ENCODE results near the gene GRIA1.
"Not testable (repeated sequence)": the region's sequence is repeated elsewhere in the genome, so short reads cannot be mapped to it uniquely, and the experiment has no call there.

Gene GRIA1

DNA sequence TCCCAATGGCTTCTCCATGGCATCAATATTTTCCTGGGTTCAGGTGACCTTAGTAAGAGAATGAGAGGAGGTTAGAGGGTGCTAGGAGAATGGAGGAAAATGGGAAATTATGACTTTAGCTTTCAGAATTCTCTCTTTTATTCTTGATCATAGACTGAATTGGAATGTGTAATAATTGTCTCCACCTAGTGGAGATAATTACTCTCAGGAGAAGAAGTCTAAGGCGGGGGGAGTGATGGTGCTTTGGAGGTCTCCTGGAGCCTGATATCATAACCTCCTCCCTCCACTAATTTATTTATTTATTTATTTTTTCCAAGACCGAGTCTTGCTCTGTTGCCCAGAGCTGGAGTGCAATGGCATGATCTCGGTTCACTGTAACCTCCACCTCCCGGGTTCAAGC, 221.3 kb downstream of the GRIA1 start:
- in situ Hi-C loops (cut with MboI; ENCODE audit: low sequenced_read_pairs), result no loop called here

DNA sequence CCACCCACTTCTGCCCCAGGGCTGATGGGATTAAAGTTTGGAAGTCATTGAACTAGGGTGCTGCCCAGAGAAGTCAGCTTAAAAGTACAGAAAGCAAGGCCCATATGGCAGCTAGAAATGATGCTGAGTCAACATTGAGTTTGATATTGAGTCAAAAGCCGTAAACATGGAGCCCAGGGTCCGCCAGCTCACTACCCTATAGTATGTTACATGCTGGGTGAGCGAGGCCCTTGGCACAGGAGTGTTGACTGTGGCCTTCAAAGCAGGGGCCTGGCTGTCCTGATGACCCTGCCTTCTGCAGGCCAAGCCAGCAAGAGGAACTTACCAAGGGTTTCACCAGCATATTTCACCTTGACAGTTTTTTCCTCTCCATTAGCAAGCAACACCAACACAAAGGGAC, 222.5 kb downstream of the GRIA1 start:
- in situ Hi-C loops (cut with MboI; ENCODE audit: low sequenced_read_pairs), result no loop called here

DNA sequence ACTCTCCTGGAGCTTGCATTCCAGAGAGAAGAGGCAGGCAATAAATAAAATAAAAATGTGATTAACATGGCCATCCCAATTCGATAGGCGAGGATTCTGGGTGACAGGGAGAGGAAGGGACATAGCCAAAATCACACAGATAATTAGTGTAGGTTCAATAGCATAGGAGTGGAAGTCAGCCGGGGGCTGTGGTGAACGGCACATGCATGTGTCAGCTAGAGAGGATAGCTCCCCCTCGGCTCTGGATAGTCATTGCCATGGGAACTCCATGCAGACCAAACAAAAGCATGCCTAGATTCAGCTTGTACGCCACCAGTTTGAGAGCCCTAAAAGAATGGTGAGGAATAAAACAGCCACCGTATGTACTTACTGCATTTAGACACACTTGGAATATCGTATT, 223.5 kb downstream of the GRIA1 start:
- in situ Hi-C loops (cut with MboI; ENCODE audit: low sequenced_read_pairs), result no loop called here

DNA sequence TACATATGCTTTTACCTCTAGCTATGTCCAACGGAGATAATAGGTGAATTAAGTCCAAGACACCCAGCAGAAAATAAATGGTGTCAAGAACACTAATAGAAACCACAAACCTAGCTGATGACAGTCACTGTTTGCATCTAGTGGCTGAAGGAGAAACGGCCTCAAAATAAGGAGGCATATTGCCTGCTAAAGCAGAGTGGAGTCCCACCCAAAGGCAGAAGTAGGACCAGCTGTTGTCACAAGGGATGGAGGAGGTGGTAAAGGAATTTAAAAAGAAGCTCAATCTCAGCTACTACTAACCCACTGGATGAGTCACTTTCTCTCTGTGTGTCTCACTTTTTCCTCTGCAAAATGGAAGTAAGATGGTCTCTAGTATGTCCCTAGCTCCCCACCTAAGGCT, 224.3 kb downstream of the GRIA1 start:
- in situ Hi-C loops (cut with MboI; ENCODE audit: low sequenced_read_pairs), result no loop called here

DNA sequence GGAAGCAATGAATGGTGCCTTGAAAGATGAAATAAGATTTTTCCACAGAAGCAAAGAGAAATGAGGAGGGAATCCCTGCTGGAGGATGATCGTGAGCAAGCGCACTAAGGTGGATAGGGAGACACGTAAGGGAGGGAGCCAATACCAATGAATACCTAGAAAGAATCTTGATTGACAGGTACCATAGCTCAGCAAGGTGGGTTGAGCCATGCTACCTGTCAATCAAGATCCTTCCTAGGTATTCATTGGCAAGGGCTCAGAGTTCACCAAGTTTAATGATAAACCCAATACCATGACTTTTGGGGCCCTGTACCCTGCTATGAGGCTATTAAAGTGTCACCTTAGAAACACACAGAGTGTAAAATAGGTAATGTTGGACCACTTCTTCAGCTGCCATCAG, 226.8 kb downstream of the GRIA1 start:
- in situ Hi-C loops (cut with MboI; ENCODE audit: low sequenced_read_pairs), result no loop called here

DNA sequence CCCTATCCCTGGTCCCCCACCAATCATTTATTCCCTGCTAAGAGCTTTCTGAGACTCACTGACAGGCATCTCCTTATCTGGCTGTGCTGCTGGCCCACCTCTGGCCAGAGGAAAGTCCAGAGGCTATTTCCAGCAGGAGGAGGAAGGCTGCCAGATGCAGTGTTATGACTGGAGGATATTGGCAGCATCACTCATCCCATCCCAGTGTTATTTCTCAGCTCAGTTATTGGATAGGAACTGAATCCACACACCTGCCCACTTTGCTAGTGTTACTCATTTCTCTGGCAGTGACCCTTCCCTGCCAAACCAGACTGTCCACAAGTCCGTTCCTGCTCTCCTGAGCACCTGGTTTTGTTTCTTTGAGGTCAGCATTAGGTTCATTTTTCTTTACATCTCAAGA, 228.2 kb downstream of the GRIA1 start:
- in situ Hi-C loops (cut with MboI; ENCODE audit: low sequenced_read_pairs), result no loop called here

DNA sequence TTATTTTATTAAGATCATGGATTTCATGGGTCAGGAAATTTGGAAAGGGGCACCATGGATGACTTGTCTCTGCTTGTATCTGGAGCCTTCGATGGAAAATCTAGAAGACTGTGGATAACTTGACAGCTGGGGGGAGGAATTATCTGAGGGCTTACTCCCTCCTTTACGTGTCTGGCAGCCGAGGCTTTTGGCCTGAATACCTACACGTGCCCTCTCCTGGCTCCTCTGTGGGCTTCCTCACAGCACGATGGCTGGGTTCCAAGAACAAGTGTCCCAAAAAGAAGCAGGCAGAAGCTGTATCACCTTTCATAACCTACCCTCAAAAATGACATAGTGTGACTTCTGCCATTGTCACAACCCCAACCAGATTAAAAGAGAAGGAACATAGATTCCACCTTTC, 228.9 kb downstream of the GRIA1 start:
- in situ Hi-C loops (cut with MboI; ENCODE audit: low sequenced_read_pairs), result no loop called here

DNA sequence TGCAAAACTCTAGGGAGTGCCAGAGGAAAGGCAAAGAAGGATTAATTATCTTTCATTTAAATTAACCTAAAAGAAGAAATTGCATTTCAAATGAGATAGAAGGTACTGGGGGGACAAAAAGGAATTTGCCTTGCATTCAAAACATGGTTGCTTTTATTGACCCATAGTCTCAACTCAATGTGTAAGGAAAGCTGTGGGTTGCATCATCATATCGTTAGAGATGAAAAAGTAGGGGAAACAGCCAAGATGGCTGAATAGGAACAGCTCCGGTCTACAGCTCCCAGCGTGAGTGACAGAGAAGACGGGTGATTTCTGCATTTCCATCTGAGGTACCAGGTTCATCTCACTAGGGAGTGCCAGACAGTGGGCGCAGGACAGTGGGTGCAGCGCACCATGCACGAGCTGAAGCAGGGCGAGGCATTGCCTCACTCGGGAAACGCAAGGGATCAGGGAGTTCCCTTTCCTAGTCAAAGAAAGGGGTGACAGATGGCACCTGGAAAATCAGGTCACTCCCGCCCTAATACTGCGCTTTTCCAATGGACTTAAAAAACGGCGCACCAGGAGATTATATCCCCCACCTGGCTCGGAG, 232.6 kb downstream of the GRIA1 start:
- in situ Hi-C loops (cut with MboI; ENCODE audit: low sequenced_read_pairs), result not testable (repeated sequence)

DNA sequence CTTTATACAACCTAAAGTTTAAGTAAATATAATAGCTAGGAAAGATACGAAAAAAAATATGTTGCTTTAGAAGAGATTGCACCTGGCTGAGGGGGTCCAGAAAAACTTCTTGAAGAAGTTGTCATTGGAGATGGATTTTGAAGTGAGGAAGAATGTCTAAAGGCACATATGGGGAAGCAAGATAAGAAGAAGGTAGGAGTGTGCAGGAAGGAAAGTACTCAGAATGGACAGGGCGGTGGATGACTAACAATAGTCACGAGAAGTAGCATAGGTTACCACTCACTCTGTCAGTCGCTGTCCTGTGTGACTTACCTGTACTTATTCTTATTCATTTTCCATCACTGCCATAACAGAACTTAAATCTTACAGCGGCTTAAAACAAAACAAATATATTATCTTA, 251.6 kb downstream of the GRIA1 start:
- in situ Hi-C loops (cut with MboI; ENCODE audit: low sequenced_read_pairs), result no loop called here

DNA sequence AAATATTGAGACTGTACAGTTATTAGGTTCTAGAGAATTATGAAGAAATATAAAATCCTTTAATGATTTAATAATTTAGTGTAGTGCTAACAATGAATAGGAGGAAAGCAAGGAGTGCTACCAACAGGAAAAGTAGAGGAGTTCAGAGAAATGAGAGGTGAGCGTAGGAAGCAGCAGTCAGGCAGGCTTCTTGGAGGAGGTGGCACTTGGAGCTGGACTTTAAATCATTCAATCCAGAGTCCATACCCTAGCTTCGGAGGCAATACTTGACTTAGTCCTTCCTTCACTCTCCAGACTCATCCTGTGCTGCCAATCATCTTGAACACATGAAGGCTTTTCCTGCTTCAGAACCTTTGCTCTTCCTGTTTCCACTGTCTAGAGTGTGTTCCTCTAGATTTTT, 254.3 kb downstream of the GRIA1 start:
- in situ Hi-C loops (cut with MboI; ENCODE audit: low sequenced_read_pairs), result no loop called here

DNA sequence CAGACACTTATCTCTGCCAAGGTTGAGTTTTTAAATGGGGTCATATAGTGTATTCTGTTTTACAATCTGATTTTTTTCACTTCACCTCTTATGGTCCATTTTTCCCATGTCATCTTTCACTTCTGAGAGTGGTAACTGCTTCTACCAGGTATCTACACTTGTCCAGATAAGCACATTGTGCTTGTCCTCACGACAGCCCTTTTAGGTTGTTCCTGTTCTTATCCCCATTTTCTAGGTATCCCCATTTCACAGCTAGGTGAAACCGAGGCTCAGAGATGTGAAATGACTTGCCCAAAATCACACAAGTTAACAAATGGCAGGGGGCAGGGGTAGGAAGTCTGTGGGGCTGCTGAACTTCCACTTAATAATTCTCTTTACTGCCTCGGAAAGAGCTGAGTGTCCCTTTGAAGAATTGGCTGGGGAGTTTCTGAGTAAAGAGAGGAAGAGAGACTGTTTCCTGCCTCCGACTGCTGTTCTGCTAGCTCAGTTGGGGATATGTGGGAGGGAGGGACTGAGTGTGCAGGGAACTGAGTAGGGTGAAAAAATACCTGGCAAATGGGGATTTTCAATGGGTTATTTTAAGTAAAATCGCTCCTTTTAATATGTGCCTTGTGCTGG, 255.4 kb downstream of the GRIA1 start:
- in situ Hi-C loops (cut with MboI; ENCODE audit: low sequenced_read_pairs), result no loop called here

DNA sequence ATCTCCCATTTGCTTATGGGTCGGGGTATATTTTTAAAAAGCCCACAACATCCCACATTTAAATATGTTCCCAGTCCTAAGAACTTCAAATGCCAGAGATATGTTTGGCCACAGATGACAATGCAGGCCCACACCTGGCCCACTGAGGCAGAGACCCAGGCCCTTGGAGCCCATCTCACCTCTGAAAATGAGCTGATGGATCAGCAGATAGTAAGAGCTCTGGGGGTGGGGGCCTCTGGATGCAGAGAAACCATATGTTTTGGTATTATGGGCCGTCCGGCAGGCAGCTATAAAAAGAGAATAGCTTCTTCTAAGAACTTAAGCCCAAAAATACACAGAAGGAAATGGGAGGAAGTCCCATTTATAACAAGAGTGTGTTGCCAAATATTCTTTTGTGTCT, 256.0 kb downstream of the GRIA1 start:
- in situ Hi-C loops (cut with MboI; ENCODE audit: low sequenced_read_pairs), result no loop called here

DNA sequence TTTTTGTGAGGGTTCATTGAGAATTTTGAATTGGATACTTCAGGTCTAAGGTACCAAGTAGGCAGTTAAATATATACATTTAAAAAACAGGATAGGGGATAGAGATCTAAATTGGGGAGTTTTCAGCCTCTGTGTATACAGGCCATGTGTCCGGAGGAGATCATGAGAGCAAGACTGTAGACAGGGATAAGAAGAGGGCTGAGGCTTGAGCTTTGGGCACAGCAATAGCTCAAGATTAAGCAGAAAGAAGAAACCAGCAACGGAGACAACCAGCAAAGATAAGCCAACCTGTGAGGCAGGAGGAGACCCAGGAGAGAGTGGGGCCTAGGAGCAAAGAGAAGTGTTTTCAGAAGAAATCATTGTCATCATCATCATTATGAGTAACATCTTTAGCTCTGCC, 258.4 kb downstream of the GRIA1 start:
- in situ Hi-C loops (cut with MboI; ENCODE audit: low sequenced_read_pairs), result no loop called here

DNA sequence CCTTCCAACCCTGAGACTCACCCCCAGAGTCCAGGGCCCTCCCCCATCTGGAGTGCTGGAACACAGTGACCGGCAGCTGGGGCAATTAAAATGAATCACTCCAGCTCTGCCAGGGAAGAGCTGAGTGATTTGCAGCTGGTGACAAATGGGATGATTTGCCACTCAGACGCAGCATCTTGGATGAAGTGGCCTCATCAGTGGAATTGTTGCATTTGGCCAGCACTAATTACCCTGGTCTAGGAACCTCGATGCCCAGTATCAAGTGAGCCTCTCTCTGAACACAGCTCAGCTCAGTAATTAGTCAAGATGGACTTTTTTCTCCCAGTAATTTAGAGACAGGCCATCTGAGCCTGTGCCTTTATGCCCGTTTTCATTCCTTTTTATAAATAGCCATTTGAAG, 259.5 kb downstream of the GRIA1 start:
- in situ Hi-C loops (cut with MboI; ENCODE audit: low sequenced_read_pairs), result no loop called here

DNA sequence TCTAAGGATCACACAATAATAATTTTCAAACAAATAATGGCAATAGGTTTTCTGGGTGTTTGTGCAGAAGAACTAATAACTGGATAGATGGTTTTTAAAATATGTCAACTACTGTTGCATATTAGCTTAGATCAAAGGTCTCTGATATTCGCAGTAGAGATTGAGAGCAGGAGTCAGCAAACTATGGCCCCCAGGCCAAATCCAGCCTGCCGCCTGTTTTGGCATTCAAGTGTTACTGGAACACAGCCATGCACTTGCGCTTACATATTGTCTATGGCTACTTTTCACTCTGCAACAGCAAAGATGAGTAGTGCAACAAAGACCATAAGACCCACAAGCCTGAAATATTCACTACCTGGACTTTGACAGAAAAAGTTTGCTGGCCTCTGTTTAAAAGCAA, 260.8 kb downstream of the GRIA1 start:
- in situ Hi-C loops (cut with MboI; ENCODE audit: low sequenced_read_pairs), result no loop called here

DNA sequence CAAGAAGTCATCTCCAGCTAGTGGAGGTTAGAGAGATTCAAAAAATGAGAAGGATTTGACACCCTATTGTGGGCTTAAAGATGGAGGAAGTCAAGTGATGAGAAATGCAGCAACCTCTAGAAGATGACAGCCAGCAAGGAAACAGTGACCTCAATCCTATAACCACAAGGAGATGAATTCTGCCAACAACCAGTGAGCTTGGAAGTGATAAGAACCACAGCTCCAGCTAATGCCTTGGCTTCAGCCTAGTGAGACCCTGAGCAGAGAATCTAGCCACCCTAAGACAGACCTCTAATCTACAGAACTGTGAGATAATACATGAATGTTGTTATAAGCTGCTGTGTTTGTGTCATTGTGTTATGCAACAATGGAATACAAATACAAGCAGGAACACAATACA, 262.4 kb downstream of the GRIA1 start:
- in situ Hi-C loops (cut with MboI; ENCODE audit: low sequenced_read_pairs), result no loop called here

DNA sequence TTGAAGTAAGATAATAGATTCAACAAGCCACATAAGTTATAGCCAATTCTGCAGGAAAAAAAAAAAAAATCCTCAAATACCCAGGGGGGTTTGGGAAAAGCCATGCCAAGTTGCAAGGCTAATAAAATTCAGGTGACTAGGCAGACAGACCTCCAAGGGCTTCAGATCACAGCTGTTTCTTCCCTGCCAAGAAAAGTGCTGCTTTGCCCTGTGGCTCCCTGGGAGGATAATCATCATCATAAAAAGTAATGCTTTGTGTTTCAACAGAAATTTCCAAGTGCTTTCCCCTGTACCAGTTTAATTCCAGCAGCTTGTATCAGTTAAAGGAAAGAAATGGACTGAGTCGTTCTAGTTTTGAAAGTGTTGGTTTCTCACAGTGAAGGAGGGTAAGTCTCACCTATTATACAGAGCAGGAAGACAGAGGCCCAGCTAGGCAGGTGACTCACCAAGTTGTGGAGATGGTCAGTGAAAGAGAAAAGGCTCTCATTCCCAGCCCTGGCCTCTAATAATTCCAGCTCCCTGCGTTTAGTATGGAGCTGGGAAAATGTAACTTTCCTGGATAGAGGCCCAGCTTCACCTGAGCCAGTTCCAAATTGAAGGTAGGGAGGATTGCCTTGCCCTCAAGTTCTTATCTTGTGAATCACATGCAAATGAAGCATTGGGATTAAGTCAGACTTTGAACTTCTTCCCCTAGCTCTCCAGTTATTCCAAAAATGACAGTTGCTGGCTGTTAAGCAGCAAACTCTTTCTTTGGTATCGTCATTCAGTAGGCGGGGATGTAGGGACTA, 263.4 kb downstream of the GRIA1 start:
- in situ Hi-C loops (cut with MboI; ENCODE audit: low sequenced_read_pairs), result no loop called here

DNA sequence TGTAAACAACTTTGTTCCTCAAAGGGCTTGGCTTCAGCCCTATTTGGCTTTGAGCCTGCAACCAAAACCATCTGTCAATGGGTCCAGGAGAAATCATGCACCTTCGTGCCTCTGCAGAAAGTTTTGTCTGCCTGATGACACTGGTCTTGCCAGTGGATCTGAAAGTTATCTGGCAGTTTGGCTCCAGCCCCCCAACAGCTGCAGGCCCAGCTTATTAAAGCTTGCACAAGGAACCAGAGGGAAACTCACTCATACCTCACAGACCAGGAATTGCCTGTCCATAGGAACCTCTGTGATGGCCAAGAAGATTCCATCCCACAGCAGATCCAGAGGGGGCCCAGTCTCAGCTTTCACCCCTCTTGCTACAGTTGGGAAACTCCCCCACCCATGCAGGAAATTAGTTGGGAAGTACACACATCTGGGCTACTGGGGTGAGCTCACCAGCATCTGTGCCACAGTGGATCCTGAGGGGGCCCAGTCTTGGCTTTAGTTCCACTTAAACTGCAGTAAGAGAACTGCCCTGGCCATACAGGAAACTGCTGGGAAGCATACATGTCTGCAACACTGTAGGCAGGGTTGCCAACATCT, 265.5 kb downstream of the GRIA1 start:
- in situ Hi-C loops (cut with MboI; ENCODE audit: low sequenced_read_pairs), result no loop called here

DNA sequence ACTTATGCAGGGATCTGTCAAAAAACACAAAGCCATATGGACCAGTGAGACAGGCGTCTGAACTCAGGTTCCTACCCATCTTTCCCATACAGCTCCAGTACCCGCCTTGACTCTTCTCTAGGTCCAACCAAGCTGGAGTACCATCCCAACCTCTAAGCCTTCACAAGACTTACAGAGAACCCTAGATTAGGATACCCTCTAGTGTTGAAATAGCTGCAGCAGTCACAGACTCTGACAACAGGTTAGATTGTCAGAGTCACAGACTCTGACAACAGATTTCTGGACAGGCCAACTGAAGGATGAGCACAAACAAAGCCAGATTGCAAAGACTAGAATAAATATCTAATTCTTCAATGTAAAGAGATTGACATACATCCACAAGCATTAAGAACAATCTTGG, 266.1 kb downstream of the GRIA1 start:
- in situ Hi-C loops (cut with MboI; ENCODE audit: low sequenced_read_pairs), result no loop called here

DNA sequence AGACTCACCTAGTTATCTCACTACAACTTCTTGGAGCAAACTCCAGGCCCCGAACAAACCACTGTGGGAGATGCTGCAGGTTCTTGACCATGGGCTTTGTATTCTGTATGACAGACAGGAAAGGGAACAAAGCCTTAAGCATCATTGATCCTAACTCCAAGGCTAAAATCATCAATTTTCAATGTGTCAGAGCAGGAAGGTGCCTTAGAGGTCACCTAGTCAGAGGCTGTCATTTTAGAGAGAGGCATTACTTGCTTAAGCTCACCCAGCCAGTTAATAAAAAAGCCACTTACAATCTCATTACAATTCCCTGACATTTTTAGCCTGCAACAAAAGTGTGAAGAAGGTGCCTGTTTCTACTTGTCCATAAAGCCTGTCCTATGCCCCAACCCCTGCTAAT, 275.5 kb downstream of the GRIA1 start:
- in situ Hi-C loops (cut with MboI; ENCODE audit: low sequenced_read_pairs), result no loop called here

DNA sequence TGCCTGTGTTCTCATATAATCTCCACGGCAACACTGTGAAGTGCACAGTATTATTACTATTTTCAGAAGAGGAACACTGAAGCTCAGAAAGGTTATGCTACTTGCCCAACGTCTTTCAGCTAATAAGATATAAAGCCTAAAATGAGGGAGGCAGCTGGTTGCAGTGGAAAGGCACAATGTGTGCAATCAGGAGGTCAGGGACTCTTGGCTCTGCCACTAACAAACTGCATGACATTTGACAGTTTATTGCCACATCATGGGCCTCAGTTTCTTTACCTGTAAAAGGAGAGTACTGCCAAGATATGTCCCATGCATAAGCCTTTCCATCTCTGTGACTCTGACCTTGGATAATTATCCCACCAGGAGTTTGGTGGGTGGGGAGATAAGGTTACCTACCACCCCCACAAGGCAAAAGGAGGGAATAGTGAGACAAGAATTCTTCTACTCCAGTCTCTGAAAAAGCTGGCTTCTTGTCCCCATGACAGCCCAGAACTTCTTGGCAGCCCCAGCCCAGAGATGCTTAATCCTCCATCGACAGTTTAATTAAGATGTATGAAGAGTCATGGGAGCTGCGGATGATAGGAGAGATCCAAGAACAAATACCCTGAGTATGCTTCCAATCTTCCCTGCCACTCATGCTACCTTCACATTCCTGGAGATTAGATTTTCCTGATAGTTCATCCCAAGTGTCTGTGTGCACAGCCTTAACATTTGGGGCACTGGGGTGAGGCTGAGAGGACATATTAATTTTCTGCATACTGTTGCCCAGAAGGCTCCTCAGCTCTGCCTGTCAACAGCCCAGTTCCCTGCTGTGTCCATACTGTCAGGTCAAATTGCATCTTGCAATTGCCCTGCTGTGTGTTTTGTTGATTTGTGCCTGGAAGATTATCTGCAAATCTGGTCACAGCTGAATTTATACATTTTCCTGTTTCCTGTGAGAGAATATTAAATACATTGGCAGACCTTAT, 277.0 kb downstream of the GRIA1 start:
- in situ Hi-C loops (cut with MboI; ENCODE audit: low sequenced_read_pairs), result no loop called here
